SU-DHL-6 (cell line): ENCODE results near the gene MPC1L.

Experiments used
- H2AFZ ChIP-seq: fragments of 200-600 bp; sonication (generic); 2 replicates; pipeline ENCODE4 v1.6.1; 2014; ENCODE audit warnings: low read depth, mild to moderate bottlenecking, moderate library complexity, mixed read lengths, antibody characterized with exemption, low read length; ENCODE audit not compliant: severe bottlenecking
- H3F3A ChIP-seq: fragments of 200-600 bp; shearing (Covaris generic); 2 replicates; pipeline ENCODE4 v1.6.0; 2016; ENCODE audit warnings: antibody characterized with exemption, mild to moderate bottlenecking; ENCODE audit not compliant: insufficient read depth
- H3K27ac ChIP-seq: fragments of 200-600 bp; sonication (generic); 2 replicates; pipeline ENCODE4 v1.5.1; 2016; ENCODE audit warnings: low read depth, mild to moderate bottlenecking, low read length, moderate library complexity, mixed read lengths
- H3K27me3 ChIP-seq: fragments of 200-600 bp; sonication (generic), shearing (Covaris generic); 2 replicates; pipeline ENCODE4 v1.6.0; 2014; ENCODE audit warnings: mild to moderate bottlenecking, low read length
- H3K36me3 ChIP-seq: fragments of 200-600 bp; sonication (generic); 2 replicates; pipeline ENCODE4 v1.6.1; 2014; ENCODE audit warnings: mild to moderate bottlenecking, low read length, mixed read lengths
- H3K4me2 ChIP-seq: fragments of 300-600, 200-600 bp; shearing (Covaris generic), sonication (generic); 2 replicates; pipeline ENCODE4 v1.6.0; 2014; ENCODE audit warnings: low read length, low read depth, mild to moderate bottlenecking; ENCODE audit not compliant: poor library complexity, severe bottlenecking
- H3K4me3 ChIP-seq: fragments of 200-600 bp; sonication (generic); 2 replicates; pipeline ENCODE4 v1.5.1; 2014; ENCODE audit warnings: antibody characterized with exemption, low read length, mild to moderate bottlenecking, mixed read lengths; ENCODE audit not compliant: insufficient read depth, poor library complexity, severe bottlenecking
- H3K79me2 ChIP-seq: fragments of 200-600 bp; sonication (generic); 2 replicates; pipeline ENCODE4 v1.6.1; 2014; ENCODE audit warnings: mild to moderate bottlenecking, low read length, moderate library complexity; ENCODE audit not compliant: insufficient read depth
- H3K9ac ChIP-seq: fragments of 200-600 bp; sonication (generic); 2 replicates; pipeline ENCODE4 v1.7.0; 2014; ENCODE audit warnings: mild to moderate bottlenecking, low read length
- H3K9me2 ChIP-seq: fragments of 200-600 bp; sonication (generic); replicated peaks from 2 replicates; pipeline ENCODE4 v1.6.1; 2014; ENCODE audit warnings: low read length; ENCODE audit not compliant: insufficient read depth
- H3K9me3 ChIP-seq: fragments of 200-600 bp; sonication (generic); 2 replicates; pipeline ENCODE4 v1.6.1; 2014; ENCODE audit warnings: low read length, mixed read lengths; ENCODE audit not compliant: insufficient read depth
- H4K20me1 ChIP-seq: fragments of 200-600 bp; sonication (generic); 2 replicates; pipeline ENCODE4 v1.6.1; 2014; ENCODE audit warnings: low read depth, mild to moderate bottlenecking, antibody characterized with exemption, low read length, moderate library complexity, mixed read lengths
- EZH2phosphoT487 ChIP-seq: fragments of 200-600 bp; sonication (generic), shearing (Covaris generic); conservative IDR thresholded peaks from 2 replicates; pipeline ENCODE4 v1.6.1; 2018; ENCODE audit warnings: mild to moderate bottlenecking, antibody characterized with exemption, low read length, moderate library complexity, mixed read lengths
- TF ChIP-seq, protein P1 (sequence below): fragments of 200-600 bp; sonication (generic); IDR thresholded peaks from one replicate; pipeline ENCODE4 v1.5.1; 2017; ENCODE audit warnings: antibody characterized with exemption, mild to moderate bottlenecking, low read length, moderate library complexity; ENCODE audit not compliant: insufficient read depth, poor library complexity, severe bottlenecking

MPC1L gene

GRCh38 chrX:40661489-40661888 is 38.3 kb downstream of the MPC1L start:
- Histone ChIP-seq H3K27ac (no peak overlapping the region), H2AFZ (no peak overlapping the region), H4K20me1 (no peaks in the 10 kb centered on the region), H3K4me2 (no peak overlapping the region), H3K36me3 (no peaks in the 10 kb centered on the region), H3K4me3 (no peak overlapping the region), H3K9me2 (no peaks in the 10 kb centered on the region), H3F3A (no peaks in the 10 kb centered on the region), H3K9ac (no peak overlapping the region), H3K27me3 (no peaks in the 10 kb centered on the region), H3K9me3 (no peaks in the 10 kb centered on the region), H3K79me2 (no peaks in the 10 kb centered on the region)
- TF ChIP-seq, protein P1, sequence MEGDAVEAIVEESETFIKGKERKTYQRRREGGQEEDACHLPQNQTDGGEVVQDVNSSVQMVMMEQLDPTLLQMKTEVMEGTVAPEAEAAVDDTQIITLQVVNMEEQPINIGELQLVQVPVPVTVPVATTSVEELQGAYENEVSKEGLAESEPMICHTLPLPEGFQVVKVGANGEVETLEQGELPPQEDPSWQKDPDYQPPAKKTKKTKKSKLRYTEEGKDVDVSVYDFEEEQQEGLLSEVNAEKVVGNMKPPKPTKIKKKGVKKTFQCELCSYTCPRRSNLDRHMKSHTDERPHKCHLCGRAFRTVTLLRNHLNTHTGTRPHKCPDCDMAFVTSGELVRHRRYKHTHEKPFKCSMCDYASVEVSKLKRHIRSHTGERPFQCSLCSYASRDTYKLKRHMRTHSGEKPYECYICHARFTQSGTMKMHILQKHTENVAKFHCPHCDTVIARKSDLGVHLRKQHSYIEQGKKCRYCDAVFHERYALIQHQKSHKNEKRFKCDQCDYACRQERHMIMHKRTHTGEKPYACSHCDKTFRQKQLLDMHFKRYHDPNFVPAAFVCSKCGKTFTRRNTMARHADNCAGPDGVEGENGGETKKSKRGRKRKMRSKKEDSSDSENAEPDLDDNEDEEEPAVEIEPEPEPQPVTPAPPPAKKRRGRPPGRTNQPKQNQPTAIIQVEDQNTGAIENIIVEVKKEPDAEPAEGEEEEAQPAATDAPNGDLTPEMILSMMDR: no peak
- TF ChIP-seq EZH2phosphoT487: no peak

GRCh38 chrX:40663078-40663740 is 40.0 kb downstream of the MPC1L start:
- no peaks in the 10 kb centered on the region for H3K9me3 ChIP-seq
- H4K20me1 ChIP-seq: no peaks in the 10 kb centered on the region
- H3K9ac ChIP-seq: no peak overlapping the region
- no peak overlapping the region for H3K27ac ChIP-seq
- H3K4me2 ChIP-seq: no peak overlapping the region
- H2AFZ ChIP-seq: no peak overlapping the region
- no peaks in the 10 kb centered on the region for H3K36me3 ChIP-seq
- no peaks in the 10 kb centered on the region for H3K9me2 ChIP-seq
- H3K4me3 ChIP-seq: no peak overlapping the region
- no peaks in the 10 kb centered on the region for H3K79me2 ChIP-seq
- H3K27me3 ChIP-seq: no peaks in the 10 kb centered on the region
- no peaks in the 10 kb centered on the region for H3F3A ChIP-seq
- no peak for TF ChIP-seq EZH2phosphoT487
- TF ChIP-seq, protein P1: no peak

GRCh38 chrX:40663880-40664630 is 40.8 kb downstream of the MPC1L start:
- Histone ChIP-seq H3K9me3 (no peaks in the 10 kb centered on the region), H3K79me2 (no peaks in the 10 kb centered on the region), H3K9me2 (no peaks in the 10 kb centered on the region), H3K36me3 (no peaks in the 10 kb centered on the region), H4K20me1 (no peaks in the 10 kb centered on the region), H3K4me3 (no peak overlapping the region), H3K9ac (no peak overlapping the region), H3K27me3 (no peaks in the 10 kb centered on the region), H3K27ac (no peak overlapping the region), H3K4me2 (no peak overlapping the region), H3F3A (no peaks in the 10 kb centered on the region), H2AFZ (no peak overlapping the region)
- TF ChIP-seq, protein P1: no peak
- TF ChIP-seq EZH2phosphoT487: no peak
